CD4-positive, alpha-beta T cell (primary cell): Measurements from ENCODE around the gene SAMD4A. TPM values are rescaled to one million over a fixed set of nuclear protein-coding genes. Genes with fewer than 3 reads are reported as not detected.

Source experiments
- ATAC-seq: fragments of 200-7000 bp; cut with Tn5 transposase; one replicate; pipeline ENCODE4 v1.10.0; 2022; ENCODE audit warnings: mild to moderate bottlenecking; ENCODE audit not compliant: poor library complexity
- CTCF ChIA-PET: fragments of 350-600 bp; sonication (Branson Sonifier 250); formaldehyde crosslinking; loops from one replicate; lab custom pipeline; 2021; ENCODE audit warnings: antibody characterized with exemption, inconsistent platforms; lab: Charles Lee
- POLR2A ChIA-PET: fragments of 350-600 bp; sonication (Branson Sonifier 250); formaldehyde crosslinking; loops from one replicate; lab custom pipeline; 2021; ENCODE audit warnings: antibody characterized with exemption, inconsistent platforms; lab: Charles Lee
- DNase-seq, 14 experiments: peaks; one replicate each; pipeline ENCODE4 v3.0.0-alpha.2; 2013 to 2020; ENCODE audit warnings: mixed read lengths in 2 of 14
- H3K27ac ChIP-seq, 2 donors: one replicate each; pipeline versions ENCODE4 v1.5.1 to v1.7.0; 2013; ENCODE audit warnings: low read length in 2 of 2, low read depth in 1 of 2, mild to moderate bottlenecking in 1 of 2
- H3K27me3 ChIP-seq, 2 experiments: 1 replicate in 1 of 2; 2 replicates in 1 of 2; pipeline versions ENCODE4 v1.6.1 to v1.7.0; 2013; ENCODE audit warnings: low read length in 2 of 2, control low read depth in 1 of 2, mild to moderate bottlenecking in 1 of 2, moderate library complexity in 1 of 2; ENCODE audit not compliant: insufficient read depth in 2 of 2, control insufficient read depth in 1 of 2
- H3K36me3 ChIP-seq: one replicate; pipeline ENCODE4 v1.6.1; 2013; ENCODE audit warnings: low read length, control low read depth; ENCODE audit not compliant: insufficient read depth
- H3K4me1 ChIP-seq: one replicate; pipeline ENCODE4 v1.6.1; 2013; ENCODE audit warnings: low read length, control low read depth; ENCODE audit not compliant: insufficient read depth
- H3K4me3 ChIP-seq: one replicate; pipeline ENCODE4 v1.5.1; 2013; ENCODE audit warnings: mild to moderate bottlenecking, low read length, moderate library complexity
- H3K9me3 ChIP-seq, 2 experiments: 1 replicate in 1 of 2; 2 replicates in 1 of 2; pipeline versions ENCODE4 v1.6.1 to v1.7.0; 2013; ENCODE audit warnings: low read length in 2 of 2, mild to moderate bottlenecking in 2 of 2, control low read depth in 1 of 2, moderate library complexity in 1 of 2; ENCODE audit not compliant: control insufficient read depth in 1 of 2, insufficient read depth in 1 of 2
- H3K27ac Mint-ChIP-seq: one replicate; pipeline ENCODE4 v1.8.0; 2020; ENCODE audit warnings: mixed read lengths
- H3K27me3 Mint-ChIP-seq: one replicate; pipeline ENCODE4 v1.8.0; 2021; ENCODE audit warnings: mixed read lengths
- H3K36me3 Mint-ChIP-seq: one replicate; pipeline ENCODE4 v1.8.0; 2021; ENCODE audit warnings: low read depth, mixed read lengths
- H3K4me1 Mint-ChIP-seq: one replicate; pipeline ENCODE4 v1.8.0; 2021; ENCODE audit warnings: low read depth, mixed read lengths
- H3K4me3 Mint-ChIP-seq: one replicate; pipeline ENCODE4 v1.8.0; 2020; ENCODE audit warnings: mild to moderate bottlenecking, mixed read lengths
- H3K9me3 Mint-ChIP-seq: one replicate; pipeline ENCODE4 v1.8.0; 2020; ENCODE audit warnings: mixed read lengths
- intact Hi-C, 2 experiments: fragments of 100-400 bp; cut with DNase I in 1 of 2; cut with micrococcal nuclease in 1 of 2; formaldehyde crosslinking; loops; one replicate each; pipeline versions ENCODE4 v1.15.1 to v1.9.0; 2023 to 2025; cut with DNase I, micrococcal nuclease
- total RNA-seq, 174 experiments: library from RNA in 2 of 174; stranded (reverse) in 2 of 174; gene quantifications; one replicate each; pipeline ENCODE4 v1.2.3 and lab custom pipeline; 2021 to 2026
- TF ChIP-seq, protein P1 (sequence below): fragments of 200-600 bp; IDR thresholded peaks from one replicate; pipeline ENCODE4 v1.8.0; 2022; ENCODE audit warnings: antibody characterized with exemption, mild to moderate bottlenecking

SAMD4A gene
- total RNA-seq, 2 experiments from 2014 or later: 1.9 to 2.3 TPM

GRCh38 chr14:54703724-54704123 is 136.8 kb downstream of the SAMD4A start:
- H3K27me3 Mint-ChIP-seq: no peaks in the 10 kb centered on the region
- no peak overlapping the region for H3K27ac Mint-ChIP-seq
- no peaks in the 10 kb centered on the region for H3K4me1 Mint-ChIP-seq
- Histone ChIP-seq H3K27me3 (no peaks in the 10 kb centered on the region), H3K36me3 (no peaks in the 10 kb centered on the region), H3K4me1 (no peaks in the 10 kb centered on the region), H3K9me3 (no peaks in the 10 kb centered on the region), H3K27ac (no peak overlapping the region), H3K4me3 (no peak overlapping the region)
- ATAC-seq: no peak
- no peak overlapping the region for H3K4me3 Mint-ChIP-seq
- TF ChIP-seq, protein P1, sequence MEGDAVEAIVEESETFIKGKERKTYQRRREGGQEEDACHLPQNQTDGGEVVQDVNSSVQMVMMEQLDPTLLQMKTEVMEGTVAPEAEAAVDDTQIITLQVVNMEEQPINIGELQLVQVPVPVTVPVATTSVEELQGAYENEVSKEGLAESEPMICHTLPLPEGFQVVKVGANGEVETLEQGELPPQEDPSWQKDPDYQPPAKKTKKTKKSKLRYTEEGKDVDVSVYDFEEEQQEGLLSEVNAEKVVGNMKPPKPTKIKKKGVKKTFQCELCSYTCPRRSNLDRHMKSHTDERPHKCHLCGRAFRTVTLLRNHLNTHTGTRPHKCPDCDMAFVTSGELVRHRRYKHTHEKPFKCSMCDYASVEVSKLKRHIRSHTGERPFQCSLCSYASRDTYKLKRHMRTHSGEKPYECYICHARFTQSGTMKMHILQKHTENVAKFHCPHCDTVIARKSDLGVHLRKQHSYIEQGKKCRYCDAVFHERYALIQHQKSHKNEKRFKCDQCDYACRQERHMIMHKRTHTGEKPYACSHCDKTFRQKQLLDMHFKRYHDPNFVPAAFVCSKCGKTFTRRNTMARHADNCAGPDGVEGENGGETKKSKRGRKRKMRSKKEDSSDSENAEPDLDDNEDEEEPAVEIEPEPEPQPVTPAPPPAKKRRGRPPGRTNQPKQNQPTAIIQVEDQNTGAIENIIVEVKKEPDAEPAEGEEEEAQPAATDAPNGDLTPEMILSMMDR: no peak
- H3K9me3 Mint-ChIP-seq: no peaks in the 10 kb centered on the region
- CTCF ChIA-PET: no interaction called here
- intact Hi-C loops: no loop called here
- DNase-seq: no peak
- no peaks in the 10 kb centered on the region for H3K36me3 Mint-ChIP-seq
- POLR2A ChIA-PET: no interaction called here

- H3K27ac Mint-ChIP-seq: no peak overlapping the region
- no peak for ATAC-seq
- H3K4me1 Mint-ChIP-seq: no peaks in the 10 kb centered on the region
- H3K36me3 Mint-ChIP-seq: no peaks in the 10 kb centered on the region
- TF ChIP-seq, protein P1: no peak
- H3K9me3 ChIP-seq: no peaks in the 10 kb centered on the region
- H3K4me3 Mint-ChIP-seq: no peak overlapping the region
- intact Hi-C loops: no loop called here
- ChIA-PET POLR2A (no interaction called here), CTCF (no interaction called here)
- no peaks in the 10 kb centered on the region for H3K36me3 ChIP-seq
- H3K9me3 Mint-ChIP-seq: no peaks in the 10 kb centered on the region
- H3K27me3 ChIP-seq: no peaks in the 10 kb centered on the region
- no peak overlapping the region for H3K4me3 ChIP-seq
- H3K27ac ChIP-seq: no peak overlapping the region
- no peak for DNase-seq
- no peaks in the 10 kb centered on the region for H3K27me3 Mint-ChIP-seq
- H3K4me1 ChIP-seq: no peaks in the 10 kb centered on the region
Observed at GRCh38 chr14:54704768-54705167, 137.8 kb downstream of the SAMD4A start.

- ChIA-PET POLR2A (interaction anchor here (0.6 kb wide), 1 partner anchor 17 kb away, joined by 4 read pairs; no protein-coding TSS in a partner anchor), CTCF (no interaction called here)
- H3K27ac Mint-ChIP-seq: no peak overlapping the region
- no peaks in the 10 kb centered on the region for H3K9me3 Mint-ChIP-seq
- Histone ChIP-seq H3K4me1 (peaks cover 3% of the 10 kb centered on the region), H3K36me3 (no peaks in the 10 kb centered on the region), H3K9me3 (no peaks in the 10 kb centered on the region), H3K27ac (no peak overlapping the region), H3K27me3 (no peaks in the 10 kb centered on the region), H3K4me3 (no peak overlapping the region)
- peaks cover 7% of the 10 kb centered on the region for H3K4me1 Mint-ChIP-seq
- TF ChIP-seq, protein P1: no peak
- H3K27me3 Mint-ChIP-seq: no peaks in the 10 kb centered on the region
- DNase-seq (no peak), ATAC-seq (no peak)
- no peaks in the 10 kb centered on the region for H3K36me3 Mint-ChIP-seq
- no peak overlapping the region for H3K4me3 Mint-ChIP-seq
- intact Hi-C loops: no loop called here
Observed at GRCh38 chr14:54706769-54707168, 139.8 kb downstream of the SAMD4A start.
